WTC11 (cell line): Measurements from ENCODE around the gene CTIF. TPM values are rescaled to one million over a fixed set of nuclear protein-coding genes. Genes with fewer than 3 reads are reported as not detected.

Experiments
- ATAC-seq: fragments of 200-7000 bp; cut with Tn5 transposase; 2 replicates; pipeline ENCODE4 v1.10.0; 2021; ENCODE audit warnings: mild to moderate bottlenecking, moderate library complexity
- CTCF ChIA-PET: fragments of 300-600 bp; sonication (Branson Sonifier 250); formaldehyde crosslinking; loops from one replicate; lab custom pipeline; 2021; ENCODE audit warnings: antibody characterized with exemption; lab: Charles Lee
- POLR2A ChIA-PET: fragments of 350-600 bp; sonication (Branson Sonifier 250); formaldehyde crosslinking; loops from one replicate; lab custom pipeline; 2021; ENCODE audit warnings: antibody characterized with exemption; lab: Charles Lee
- DNase-seq: peaks from one replicate; pipeline ENCODE4 v3.0.0; 2021; ENCODE audit warnings: low spot score
- H3K27ac Mint-ChIP-seq: 2 replicates; pipeline ENCODE4 v1.8.0; 2021; ENCODE audit warnings: mixed read lengths
- H3K27me3 Mint-ChIP-seq: 2 replicates; pipeline ENCODE4 v1.8.0; 2021; ENCODE audit warnings: low read depth, mild to moderate bottlenecking, moderate library complexity, mixed read lengths
- H3K36me3 Mint-ChIP-seq: 2 replicates; pipeline ENCODE4 v1.8.0; 2021; ENCODE audit warnings: mixed read lengths
- H3K4me1 Mint-ChIP-seq: 2 replicates; pipeline ENCODE4 v1.8.0; 2022; ENCODE audit warnings: mixed read lengths
- H3K4me3 Mint-ChIP-seq: 2 replicates; pipeline ENCODE4 v1.8.0; 2021; ENCODE audit warnings: mild to moderate bottlenecking, moderate library complexity, mixed read lengths
- H3K9me3 Mint-ChIP-seq: 2 replicates; pipeline ENCODE4 v1.8.0; 2021; ENCODE audit warnings: mixed read lengths
- ATF1 ChIP-seq: sonication (generic); formaldehyde crosslinking; IDR thresholded peaks from 2 replicates; pipeline ENCODE4 v1.8.1; 2023; ENCODE audit warnings: mild to moderate bottlenecking, moderate library complexity, missing genetic modification reagents
- CREM ChIP-seq: sonication (generic); formaldehyde crosslinking; IDR thresholded peaks from 2 replicates; pipeline ENCODE4 v1.8.1; 2022; ENCODE audit warnings: mild to moderate bottlenecking, missing genetic modification reagents, moderate library complexity
- E2F5 ChIP-seq: sonication (generic); formaldehyde crosslinking; IDR thresholded peaks from 2 replicates; pipeline ENCODE4 v1.8.1; 2022; ENCODE audit warnings: mild to moderate bottlenecking, moderate library complexity, missing genetic modification reagents
- EMX1 ChIP-seq: fragments of 250-450 bp; sonication (Bioruptor Pico); IDR thresholded peaks from 2 replicates; pipeline ENCODE4 v1.8.0; 2021; ENCODE audit warnings: mild to moderate bottlenecking
- ERG ChIP-seq: fragments of 250-450 bp; sonication (Bioruptor Pico); IDR thresholded peaks from 2 replicates; pipeline ENCODE4 v1.8.0; 2021; ENCODE audit warnings: mild to moderate bottlenecking
- ETV6 ChIP-seq: sonication (generic); formaldehyde crosslinking; IDR thresholded peaks from 2 replicates; pipeline ENCODE4 v1.8.1; 2022; ENCODE audit warnings: mild to moderate bottlenecking, missing genetic modification reagents
- FOXJ3 ChIP-seq: sonication (generic); formaldehyde crosslinking; IDR thresholded peaks from 2 replicates; pipeline ENCODE4 v1.9.0; 2021; ENCODE audit warnings: missing genetic modification reagents, mild to moderate bottlenecking, borderline replicate concordance
- GTF2I ChIP-seq: fragments of 250-450 bp; sonication (Bioruptor Pico); conservative IDR thresholded peaks from 2 replicates; pipeline ENCODE4 v1.4.0; 2021; ENCODE audit warnings: mild to moderate bottlenecking
- MXD4 ChIP-seq: fragments of 250-450 bp; sonication (Bioruptor Pico); IDR thresholded peaks from 2 replicates; pipeline ENCODE4 v1.8.0; 2021; ENCODE audit warnings: mild to moderate bottlenecking, moderate library complexity, borderline replicate concordance
- NFATC4 ChIP-seq: fragments of 250-450 bp; sonication (Bioruptor Pico); IDR thresholded peaks from 2 replicates; pipeline ENCODE4 v1.9.0; 2021; ENCODE audit warnings: mild to moderate bottlenecking
- NFYB ChIP-seq: sonication (generic); formaldehyde crosslinking; conservative IDR thresholded peaks from 2 replicates; pipeline ENCODE4 v1.8.0; 2022; ENCODE audit warnings: low read depth, missing genetic modification reagents
- NR1H2 ChIP-seq: sonication (generic); formaldehyde crosslinking; IDR thresholded peaks from 2 replicates; pipeline ENCODE4 v1.9.0; 2021; ENCODE audit warnings: mild to moderate bottlenecking, moderate library complexity, missing genetic modification reagents
- SMAD3 ChIP-seq: sonication (generic); formaldehyde crosslinking; IDR thresholded peaks from 2 replicates; pipeline ENCODE4 v1.8.0; 2022; ENCODE audit warnings: missing genetic modification reagents, mild to moderate bottlenecking, borderline replicate concordance
- ZNF232 ChIP-seq: sonication (generic); formaldehyde crosslinking; IDR thresholded peaks from 2 replicates; pipeline ENCODE4 v1.8.0; 2022; ENCODE audit warnings: mild to moderate bottlenecking, missing genetic modification reagents
- ZNF263 ChIP-seq: sonication (generic); formaldehyde crosslinking; IDR thresholded peaks from 2 replicates; pipeline ENCODE4 v1.8.1; 2022; ENCODE audit warnings: low read depth, mild to moderate bottlenecking, moderate library complexity, missing genetic modification reagents
- ZNF396 ChIP-seq: fragments of 250-450 bp; sonication (Bioruptor Pico); IDR thresholded peaks from 2 replicates; pipeline ENCODE4 v1.8.0; 2021; ENCODE audit warnings: mild to moderate bottlenecking, moderate library complexity, borderline replicate concordance
- ZNF416 ChIP-seq: fragments of 250-450 bp; sonication (Bioruptor Pico); IDR thresholded peaks from 2 replicates; pipeline ENCODE4 v1.9.0; 2021; ENCODE audit warnings: mild to moderate bottlenecking, inconsistent platforms
- ZNF532 ChIP-seq: fragments of 250-450 bp; sonication (Bioruptor Pico); IDR thresholded peaks from 2 replicates; pipeline ENCODE4 v1.9.0; 2021; ENCODE audit warnings: mild to moderate bottlenecking, borderline replicate concordance
- total RNA-seq: library from RNA; stranded (reverse); gene quantifications from 3 replicates; pipeline ENCODE4 v1.2.3, GENCODE V29; 2021
- TF ChIP-seq, protein P1 (sequence below): sonication (generic); formaldehyde crosslinking; conservative IDR thresholded peaks from 2 replicates; pipeline ENCODE4 v1.8.1; 2022; ENCODE audit warnings: mild to moderate bottlenecking, missing genetic modification reagents
- TF ChIP-seq, protein P2 (sequence below): sonication (generic); formaldehyde crosslinking; IDR thresholded peaks from 2 replicates; pipeline ENCODE4 v1.8.1; 2022; ENCODE audit warnings: missing genetic modification reagents, borderline replicate concordance

CTIF gene
- total RNA-seq, 1 experiment from 2014 or later = 28.5 TPM

DNA sequence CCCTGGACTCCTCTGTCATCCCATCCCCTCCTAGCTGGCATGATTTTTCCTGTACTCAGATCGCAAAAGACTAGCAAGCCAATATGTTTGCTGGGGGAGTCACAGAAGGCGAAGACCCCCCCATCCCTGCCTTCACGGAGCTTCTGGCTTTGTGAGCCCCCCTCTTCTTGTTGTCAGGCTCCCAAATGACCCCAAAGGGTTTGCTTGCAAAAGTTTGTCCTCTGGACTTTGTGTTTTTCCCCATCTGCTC lies 242.0 kb downstream of the CTIF start:
- Mint-ChIP-seq H3K4me3 (no peak overlapping the region), H3K9me3 (no peaks in the 10 kb centered on the region), H3K27me3 (no peaks in the 10 kb centered on the region), H3K4me1 (peaks cover 13% of the 10 kb centered on the region), H3K36me3 (no peaks in the 10 kb centered on the region), H3K27ac (no peak overlapping the region)
- no peak for DNase-seq
- ATAC-seq = no peak
- ChIA-PET CTCF (interaction anchor here (0.7 to 1.6 kb wide), 2 partner anchors 117 to 261 kb away, joined by 3 to 7 read pairs; no protein-coding TSS in a partner anchor), POLR2A (no interaction called here)
- TF ChIP-seq ZNF232 (no peak), FOXJ3 (CRISPR knock-in tag) (no peak), NFATC4 (no peak), EMX1 (no peak), ZNF532 (no peak), ZNF416 (CRISPR knock-in tag) (no peak), ETV6 (CRISPR knock-in tag) (no peak), ZNF396 (CRISPR knock-in tag) (no peak), SMAD3 (CRISPR knock-in tag) (no peak), ERG (no peak), MXD4 (no peak), ATF1 (CRISPR knock-in tag) (no peak), ZNF263 (CRISPR knock-in tag) (no peak), E2F5 (no peak), GTF2I (CRISPR knock-in tag) (no peak), NR1H2 (CRISPR knock-in tag) (no peak), CREM (CRISPR knock-in tag) (no peak), NFYB (CRISPR knock-in tag) (no peak)
- TF ChIP-seq, protein P1, sequence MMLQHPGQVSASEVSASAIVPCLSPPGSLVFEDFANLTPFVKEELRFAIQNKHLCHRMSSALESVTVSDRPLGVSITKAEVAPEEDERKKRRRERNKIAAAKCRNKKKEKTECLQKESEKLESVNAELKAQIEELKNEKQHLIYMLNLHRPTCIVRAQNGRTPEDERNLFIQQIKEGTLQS (CRISPR knock-in tag) = no peak
- TF ChIP-seq, protein P2, sequence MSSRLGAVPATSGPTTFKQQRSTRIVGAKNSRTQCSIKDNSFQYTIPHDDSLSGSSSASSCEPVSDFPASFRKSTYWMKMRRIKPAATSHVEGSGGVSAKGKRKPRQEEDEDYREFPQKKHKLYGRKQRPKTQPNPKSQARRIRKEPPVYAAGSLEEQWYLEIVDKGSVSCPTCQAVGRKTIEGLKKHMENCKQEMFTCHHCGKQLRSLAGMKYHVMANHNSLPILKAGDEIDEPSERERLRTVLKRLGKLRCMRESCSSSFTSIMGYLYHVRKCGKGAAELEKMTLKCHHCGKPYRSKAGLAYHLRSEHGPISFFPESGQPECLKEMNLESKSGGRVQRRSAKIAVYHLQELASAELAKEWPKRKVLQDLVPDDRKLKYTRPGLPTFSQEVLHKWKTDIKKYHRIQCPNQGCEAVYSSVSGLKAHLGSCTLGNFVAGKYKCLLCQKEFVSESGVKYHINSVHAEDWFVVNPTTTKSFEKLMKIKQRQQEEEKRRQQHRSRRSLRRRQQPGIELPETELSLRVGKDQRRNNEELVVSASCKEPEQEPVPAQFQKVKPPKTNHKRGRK (CRISPR knock-in tag) = no peak
